Sigmoid colon (tissue), 7 donors: ENCODE data around the gene PCDH15. TPM values are rescaled to one million over a fixed set of nuclear protein-coding genes. Genes with fewer than 3 reads are reported as not detected.
"Not testable (repeated sequence)": the region's sequence is repeated elsewhere in the genome, so short reads cannot be mapped to it uniquely, and the experiment has no call there.

Experiments used
- DNase-seq: peaks from one replicate; pipeline ENCODE4 v3.0.0-alpha.2; 2019
- H3K27ac ChIP-seq, 4 donors: fragments of 200-600 bp; sonication (generic); one replicate each; pipeline ENCODE4 v1.5.1; 2016 to 2019; ENCODE audit warnings: mild to moderate bottlenecking in 1 of 4
- H3K27me3 ChIP-seq, 3 donors: fragments of 200-600 bp; sonication (generic); one replicate each; pipeline ENCODE4 v1.5.1; 2019; ENCODE audit warnings: mild to moderate bottlenecking in 1 of 3
- H3K36me3 ChIP-seq, 4 donors: fragments of 200-600 bp; sonication (generic); one replicate each; pipeline ENCODE4 v1.5.1; 2016 to 2019
- H3K4me1 ChIP-seq, 4 donors: fragments of 200-600 bp; sonication (generic); one replicate each; pipeline ENCODE4 v1.5.1; 2017 to 2019
- H3K4me3 ChIP-seq, 4 donors: fragments of 200-600 bp; sonication (generic); one replicate each; pipeline ENCODE4 v1.5.1; 2017 to 2019; ENCODE audit warnings: mild to moderate bottlenecking in 2 of 4, moderate library complexity in 1 of 4
- H3K9me3 ChIP-seq, 4 donors: fragments of 200-600 bp in 3 of 4; sonication (generic) in 3 of 4; one replicate each; pipeline versions ENCODE4 v1.5.1 to v1.6.1; 2013 to 2019
- EP300 ChIP-seq, 4 donors: sonication (generic); formaldehyde crosslinking; IDR thresholded peaks; one replicate each; pipeline ENCODE4 v1.6.1; 2017; ENCODE audit warnings: antibody characterized with exemption in 4 of 4
- POLR2A ChIP-seq, 2 donors: fragments of 450-650 bp; IDR thresholded peaks; one replicate each; pipeline ENCODE4 v1.6.1; 2016; ENCODE audit warnings: antibody characterized with exemption in 2 of 2, mild to moderate bottlenecking in 2 of 2, moderate library complexity in 2 of 2
- POLR2AphosphoS5 ChIP-seq, 4 donors: sonication (generic); formaldehyde crosslinking; IDR thresholded peaks; one replicate each; pipeline ENCODE4 v1.6.1; 2017; ENCODE audit warnings: antibody characterized with exemption in 4 of 4
- WGBS, 2 donors: extraction: QIAGEN DNeasy Blood & Tissue Kit; methylation state at CpG; one replicate each; pipeline ENCODE4 v1.1.7; 2013; 5-methylcytosine and 5-hydroxymethylcytosine counted together
- intact Hi-C: fragments of 100-400 bp; cut with DNase I; formaldehyde crosslinking; loops from one replicate; pipeline ENCODE4 v1.15.1; 2023
- polyA plus RNA-seq, 3 donors: library from polyadenylated mRNA; stranded (reverse); fragments of 200-250 nt; gene quantifications; one replicate each; pipeline ENCODE4 v1.2.3, GENCODE V29; 2013
- total RNA-seq, 4 donors: library from RNA; depleted of rRNA; stranded (reverse); fragments of >200 nt; gene quantifications; one replicate each; pipeline ENCODE4 v1.1.0, GENCODE V29; 2016
- TF ChIP-seq, protein P1 (sequence below), 4 experiments: fragments of 450-650 bp in 3 of 4; fragments of 200-600 bp in 1 of 4; IDR thresholded peaks; one replicate each; pipeline ENCODE4 v1.5.1; 2016 to 2019; ENCODE audit warnings: antibody characterized with exemption in 4 of 4, mild to moderate bottlenecking in 3 of 4, moderate library complexity in 2 of 4
- donor health status: healthy with polysubstance abuse.
- donor health status: Bipolar disorder and iron deficiency.
- donor health status: healthy.

PCDH15 gene
- total and polyA plus RNA-seq, 7 donors, result 0.14 to 0.71 (median 0.16) TPM; not detected in 2

DNA sequence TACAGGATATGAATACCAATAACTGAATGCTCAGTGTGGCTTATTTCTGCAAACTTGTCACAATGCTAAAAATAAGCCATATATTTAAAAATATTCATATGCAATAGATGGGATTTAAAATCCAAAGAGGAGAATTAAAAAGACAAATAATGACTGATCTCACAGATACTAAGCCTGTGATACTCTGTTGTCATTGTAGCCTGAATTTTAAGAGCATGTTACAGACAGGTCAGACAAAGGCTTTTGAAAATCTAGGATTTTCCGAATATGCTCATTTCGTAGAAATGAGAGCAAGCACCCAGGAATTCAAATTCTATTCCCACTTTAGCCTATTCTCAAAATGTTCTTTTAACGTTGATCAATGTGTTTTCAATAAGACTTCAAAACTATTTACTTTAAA, 269.7 kb downstream of the PCDH15 start:
- WGBS, 2 donors, result 82 to 87% methylated on average over 3 of the region's 3 CpGs
- Histone ChIP-seq H3K4me3 (no peak overlapping the region), H3K27ac (no peak overlapping the region), H3K9me3 (no peaks in the 10 kb centered on the region), H3K27me3 (no peaks in the 10 kb centered on the region), H3K36me3 (no peaks in the 10 kb centered on the region), H3K4me1 (no peaks in the 10 kb centered on the region)
- no peak for DNase-seq
- intact Hi-C loops, result no loop called here
- TF ChIP-seq POLR2AphosphoS5 (IDR thresholded peaks at IDR 0.05) (no peak), EP300 (IDR thresholded peaks at IDR 0.05) (no peak), POLR2A (IDR thresholded peaks at IDR 0.05) (no peak)
- TF ChIP-seq, protein P1, sequence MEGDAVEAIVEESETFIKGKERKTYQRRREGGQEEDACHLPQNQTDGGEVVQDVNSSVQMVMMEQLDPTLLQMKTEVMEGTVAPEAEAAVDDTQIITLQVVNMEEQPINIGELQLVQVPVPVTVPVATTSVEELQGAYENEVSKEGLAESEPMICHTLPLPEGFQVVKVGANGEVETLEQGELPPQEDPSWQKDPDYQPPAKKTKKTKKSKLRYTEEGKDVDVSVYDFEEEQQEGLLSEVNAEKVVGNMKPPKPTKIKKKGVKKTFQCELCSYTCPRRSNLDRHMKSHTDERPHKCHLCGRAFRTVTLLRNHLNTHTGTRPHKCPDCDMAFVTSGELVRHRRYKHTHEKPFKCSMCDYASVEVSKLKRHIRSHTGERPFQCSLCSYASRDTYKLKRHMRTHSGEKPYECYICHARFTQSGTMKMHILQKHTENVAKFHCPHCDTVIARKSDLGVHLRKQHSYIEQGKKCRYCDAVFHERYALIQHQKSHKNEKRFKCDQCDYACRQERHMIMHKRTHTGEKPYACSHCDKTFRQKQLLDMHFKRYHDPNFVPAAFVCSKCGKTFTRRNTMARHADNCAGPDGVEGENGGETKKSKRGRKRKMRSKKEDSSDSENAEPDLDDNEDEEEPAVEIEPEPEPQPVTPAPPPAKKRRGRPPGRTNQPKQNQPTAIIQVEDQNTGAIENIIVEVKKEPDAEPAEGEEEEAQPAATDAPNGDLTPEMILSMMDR (IDR thresholded peaks at IDR 0.05), result no peak

DNA sequence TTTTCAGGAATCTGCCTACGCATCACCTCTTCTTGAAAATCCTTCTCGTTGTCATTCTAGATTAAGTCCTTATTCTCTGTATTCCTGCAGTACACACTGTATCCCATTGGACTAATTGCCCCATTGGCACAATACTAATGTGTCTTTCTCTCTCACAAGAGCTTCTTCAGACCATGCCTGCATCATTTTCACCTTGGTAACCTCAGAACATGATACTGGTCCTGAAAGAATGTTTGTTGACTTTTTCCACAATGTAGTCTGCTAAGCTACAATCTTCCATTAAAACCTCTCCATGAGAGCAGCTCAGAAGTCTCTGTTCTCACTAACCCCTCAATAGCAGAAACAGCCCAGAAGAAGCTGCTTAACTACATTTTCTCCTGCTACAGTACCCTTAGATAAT, 270.7 kb downstream of the PCDH15 start:
- H3K9me3 ChIP-seq, result no peaks in the 10 kb centered on the region
- H3K4me1 ChIP-seq, result no peaks in the 10 kb centered on the region
- TF ChIP-seq EP300 (IDR thresholded peaks at IDR 0.05), result no peak
- TF ChIP-seq, protein P1 (IDR thresholded peaks at IDR 0.05), result no peak
- no peak for TF ChIP-seq POLR2AphosphoS5 (IDR thresholded peaks at IDR 0.05)
- no peak for TF ChIP-seq POLR2A (IDR thresholded peaks at IDR 0.05)
- intact Hi-C loops, result no loop called here
- WGBS, 2 donors, result 89 to 90% methylated on average over 2 of the region's 2 CpGs
- H3K36me3 ChIP-seq, result no peaks in the 10 kb centered on the region
- DNase-seq, result no peak
- no peaks in the 10 kb centered on the region for H3K27me3 ChIP-seq
- no peak overlapping the region for H3K4me3 ChIP-seq
- no peak overlapping the region for H3K27ac ChIP-seq

- 32 to 63% methylated on average over 1 of the region's 1 CpG for WGBS, 2 donors
- Histone ChIP-seq H3K36me3 (no peaks in the 10 kb centered on the region), H3K9me3 (no peaks in the 10 kb centered on the region), H3K4me3 (no peak overlapping the region), H3K27me3 (no peaks in the 10 kb centered on the region), H3K27ac (no peak overlapping the region), H3K4me1 (no peaks in the 10 kb centered on the region)
- TF ChIP-seq POLR2A (IDR thresholded peaks at IDR 0.05), result no peak
- TF ChIP-seq POLR2AphosphoS5 (IDR thresholded peaks at IDR 0.05), result no peak
- TF ChIP-seq, protein P1 (IDR thresholded peaks at IDR 0.05), result no peak
- intact Hi-C loops, result no loop called here
- no peak for DNase-seq
Observed at GRCh38 chr10:54525816-54526215, 275.2 kb downstream of the PCDH15 start.

DNA sequence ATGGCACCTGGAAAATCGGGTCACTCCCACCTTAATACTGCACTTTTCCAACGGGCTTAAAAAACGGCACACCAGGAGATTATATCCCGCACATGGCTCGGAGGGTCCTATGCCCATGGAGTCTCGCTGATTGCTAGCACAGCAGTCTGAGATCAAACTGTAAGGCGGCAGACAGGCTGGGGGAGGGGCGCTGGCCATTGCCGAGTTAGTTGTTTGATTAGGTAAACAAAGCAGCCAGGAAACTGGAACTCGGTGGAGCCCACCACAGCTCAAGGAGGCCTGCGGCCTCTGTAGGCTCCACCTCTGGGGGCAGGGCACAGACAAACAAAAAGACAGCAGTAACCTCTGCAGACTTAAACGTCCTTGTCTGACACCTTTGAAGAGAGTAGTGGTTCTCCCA, 285.8 kb downstream of the PCDH15 start:
- H3K4me1 ChIP-seq, intact Hi-C loops, DNase-seq, H3K27me3 ChIP-seq, H3K27ac ChIP-seq, H3K9me3 ChIP-seq, H3K4me3 ChIP-seq, H3K36me3 ChIP-seq: not testable (repeated sequence)
- 90 to 94% methylated on average over 12 of the region's 12 CpGs for whole genome bisulfite sequencing, 2 donors

DNA sequence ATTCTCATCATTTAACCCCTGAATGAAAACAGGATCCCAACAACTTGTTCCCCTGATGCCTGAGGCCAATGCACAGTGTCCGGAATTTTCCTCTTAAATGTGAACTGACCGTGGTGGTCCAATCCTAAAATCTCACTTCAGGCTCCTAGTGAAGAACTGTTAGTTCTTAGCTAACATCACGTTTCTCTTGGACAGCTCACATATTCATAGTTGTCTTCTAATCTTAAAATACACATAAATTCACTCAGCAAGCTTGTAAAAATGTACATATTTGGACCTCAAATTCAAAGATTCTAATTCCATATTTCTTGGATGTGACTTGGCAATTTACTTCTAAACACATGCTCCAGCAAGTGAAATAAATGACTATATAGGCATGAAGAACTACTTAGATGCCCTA, 297.2 kb downstream of the PCDH15 start:
- 62 to 78% methylated on average over 3 of the region's 3 CpGs for WGBS, 2 donors
- TF ChIP-seq POLR2A (IDR thresholded peaks at IDR 0.05) (no peak), EP300 (IDR thresholded peaks at IDR 0.05) (no peak), POLR2AphosphoS5 (IDR thresholded peaks at IDR 0.05) (no peak)
- TF ChIP-seq, protein P1 (IDR thresholded peaks at IDR 0.05), result no peak
- Histone ChIP-seq H3K27me3 (no peaks in the 10 kb centered on the region), H3K4me3 (no peak overlapping the region), H3K36me3 (no peaks in the 10 kb centered on the region), H3K9me3 (no peaks in the 10 kb centered on the region), H3K4me1 (no peaks in the 10 kb centered on the region), H3K27ac (no peak overlapping the region)
- intact Hi-C loops, result no loop called here
- no peak for DNase-seq
